HG02759 (cell line): ENCODE measurements around the gene GJB2.

Experiments used
- ATAC-seq: cut with Tn5 transposase; IDR thresholded peaks from one replicate; pipeline ENCODE4 v1.9.1; 2021; ENCODE audit warnings: mild to moderate bottlenecking, moderate library complexity; ENCODE audit not compliant: unreplicated experiment

GJB2 gene

GRCh38 chr13:20142927-20143480 lies 49.7 kb downstream of the GJB2 start:
- no peak for ATAC-seq

DNA sequence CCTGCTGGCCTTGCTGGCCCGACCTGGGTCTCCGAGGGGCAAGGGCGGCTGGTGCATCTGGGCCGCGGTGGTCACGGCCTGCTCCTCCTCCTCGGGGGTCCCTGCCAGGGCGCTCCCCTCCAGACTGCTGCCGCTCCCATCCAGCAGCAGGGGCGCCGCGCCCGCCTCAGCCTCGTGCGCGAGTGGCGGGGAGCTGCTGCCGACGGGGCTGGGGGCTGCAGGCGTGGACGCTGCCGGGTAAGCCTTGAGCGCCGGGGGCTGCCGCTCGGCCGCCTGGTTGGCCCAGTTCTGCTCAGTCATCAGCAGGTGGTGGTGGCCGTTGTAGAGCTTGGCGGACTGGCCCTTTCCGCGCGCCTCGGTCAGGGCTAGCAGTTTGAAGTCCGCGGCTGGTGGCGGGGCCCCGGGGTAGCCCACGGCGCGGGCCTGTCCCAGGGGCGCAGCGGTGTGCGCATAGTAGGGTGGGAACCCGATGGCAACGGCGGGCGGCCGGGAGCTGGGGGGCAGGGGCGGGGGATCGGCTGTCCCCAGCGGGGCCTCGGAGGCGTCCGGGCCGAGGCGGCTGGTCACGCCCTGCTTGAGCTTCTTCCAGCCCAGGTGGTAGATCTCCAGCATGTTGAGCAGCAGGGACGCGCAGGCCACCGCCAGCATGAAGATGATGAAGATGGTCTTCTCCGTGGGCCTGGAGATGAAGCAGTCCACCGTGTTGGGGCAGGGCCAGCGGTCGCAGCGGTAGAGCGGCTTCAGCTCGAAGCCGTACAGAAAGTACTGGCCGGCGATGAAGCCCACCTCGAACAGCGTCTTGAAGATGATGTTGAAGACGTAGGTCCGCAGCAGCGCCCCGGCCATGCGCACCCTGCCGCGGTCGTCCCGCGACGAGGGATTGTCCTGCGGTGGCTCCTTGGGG lies 50.5 kb downstream of the GJB2 start:
- no peak for ATAC-seq

GRCh38 chr13:20141238-20142022 lies 51.3 kb downstream of the GJB2 start:
- ATAC-seq: no peak

GRCh38 chr13:20140487-20140886 lies 52.3 kb downstream of the GJB2 start:
- no peak for ATAC-seq

DNA sequence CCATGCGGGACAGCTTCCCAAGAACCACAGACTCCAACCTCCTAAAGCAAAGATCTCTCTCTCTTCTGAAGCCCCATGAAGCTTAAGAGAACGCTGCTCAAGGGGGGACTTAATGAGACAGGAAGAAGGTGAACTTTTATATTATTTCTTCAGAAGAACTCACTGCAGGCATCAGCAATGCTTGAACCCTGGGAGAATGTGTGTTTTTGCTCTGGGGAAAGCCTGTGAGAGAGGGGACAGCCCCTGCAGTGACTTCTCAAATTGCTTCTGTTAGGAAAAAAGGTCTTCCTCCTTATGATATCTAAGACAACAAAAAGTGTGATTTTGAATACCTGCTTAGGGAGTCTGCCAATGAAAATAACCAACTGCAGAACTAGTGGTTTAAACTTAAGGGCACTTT lies 54.9 kb downstream of the GJB2 start:
- no peak for ATAC-seq
